Small intestine (tissue), 7 donors: ENCODE results near the gene TCP11. TPM values are rescaled to one million over a fixed set of nuclear protein-coding genes. Genes with fewer than 3 reads are reported as not detected.
"Not testable (repeated sequence)": the region's sequence is repeated elsewhere in the genome, so short reads cannot be mapped to it uniquely, and the experiment has no call there.

Experiments
- DNase-seq, 2 donors: peaks; one replicate each; pipeline versions ENCODE4 v3.0.0 to v3.0.0-alpha.2; 2013
- FAIRE-seq: peaks from 2 replicates; lab custom pipeline; 2012; peaks lifted over from hg19 to GRCh38; lab: Jason Lieb, UNC
- H3K27ac ChIP-seq, 3 donors: one replicate each; pipeline ENCODE4 v1.5.1; 2013; ENCODE audit warnings: low read length in 2 of 3, mild to moderate bottlenecking in 2 of 3, control low read depth in 1 of 3, inconsistent platforms in 1 of 3, low read depth in 1 of 3, moderate library complexity in 1 of 3
- H3K27me3 ChIP-seq, 3 donors: one replicate each; pipeline ENCODE4 v1.6.1; 2013; ENCODE audit warnings: low read length in 3 of 3, inconsistent platforms in 1 of 3; ENCODE audit not compliant: control insufficient read depth in 3 of 3, insufficient read depth in 3 of 3
- H3K36me3 ChIP-seq, 3 donors: one replicate each; pipeline ENCODE4 v1.6.1; 2013; ENCODE audit warnings: low read length in 3 of 3, inconsistent platforms in 1 of 3, low read depth in 1 of 3, mild to moderate bottlenecking in 1 of 3, moderate library complexity in 1 of 3; ENCODE audit not compliant: control insufficient read depth in 3 of 3, insufficient read depth in 2 of 3
- H3K4me1 ChIP-seq, 3 donors: one replicate each; pipeline ENCODE4 v1.6.1; 2013; ENCODE audit warnings: low read length in 2 of 3, inconsistent platforms in 1 of 3, low read depth in 1 of 3, mild to moderate bottlenecking in 1 of 3, moderate library complexity in 1 of 3; ENCODE audit not compliant: control insufficient read depth in 3 of 3, insufficient read depth in 2 of 3
- H3K4me3 ChIP-seq, 3 donors: one replicate each; pipeline ENCODE4 v1.5.1; 2013; ENCODE audit warnings: low read length in 3 of 3, control low read depth in 1 of 3, inconsistent platforms in 1 of 3, low read depth in 1 of 3, mild to moderate bottlenecking in 1 of 3, moderate library complexity in 1 of 3
- H3K9me3 ChIP-seq, 2 donors: one replicate each; pipeline ENCODE4 v1.6.1; 2013; ENCODE audit warnings: low read depth in 1 of 2, low read length in 1 of 2; ENCODE audit not compliant: control insufficient read depth in 2 of 2, insufficient read depth in 1 of 2
- WGBS, 3 donors: extraction: QIAGEN DNeasy Blood & Tissue Kit; methylation state at CpG; one replicate each; pipeline ENCODE4 v1.1.7; 2013; 5-methylcytosine and 5-hydroxymethylcytosine counted together
- polyA plus RNA-seq, 4 donors: library from polyadenylated mRNA; stranded (reverse) in 3 of 4; unstranded in 1 of 4; fragments of 200-250 nt in 3 of 4; fragments of 120-200 nt in 1 of 4; gene quantifications; one replicate each; pipeline versions ENCODE4 v1.2.1 to v1.2.3, GENCODE V29; 2013
- donor health status: healthy with polysubstance abuse.
- donor health status: control.
- donor health status: control.
- donor health status: Bipolar disorder and iron deficiency.
- donor health status: healthy.

TCP11 gene
- polyA plus RNA-seq, 4 donors: 0.03 TPM; not detected in 3

GRCh38 chr6:35139924-35140638, 1.1 kb downstream of the TCP11 start:
- FAIRE-seq: no peak
- Histone ChIP-seq H3K27ac (no peak overlapping the region), H3K36me3 (no peaks in the 10 kb centered on the region), H3K4me3 (no peak overlapping the region), H3K27me3 (peaks cover 0 to 10% (median 3%) of the 10 kb centered on the region in 3 donors), H3K4me1 (peaks cover 0 to 7% (median 0%) of the 10 kb centered on the region in 3 donors), H3K9me3 (no peaks in the 10 kb centered on the region)
- DNase-seq: peak; percentile 62 to 76
- 35% methylated on average over 17 of the region's 17 CpGs for WGBS, 3 donors

- Histone ChIP-seq H3K4me3 (no peak overlapping the region), H3K36me3 (no peaks in the 10 kb centered on the region), H3K27ac (no peak overlapping the region), H3K27me3 (peaks cover 0 to 10% (median 3%) of the 10 kb centered on the region in 3 donors), H3K4me1 (peaks cover 0 to 7% (median 0%) of the 10 kb centered on the region in 3 donors), H3K9me3 (no peaks in the 10 kb centered on the region)
- WGBS, 3 donors: 6 to 52% (median 37%) methylated on average over 2 of the region's 2 CpGs
- FAIRE-seq (no peak), DNase-seq (peak; percentile 45 to 59)
Observed at GRCh38 chr6:35139470-35139869, 1.7 kb downstream of the TCP11 start.

GRCh38 chr6:35138191-35138590, 2.9 kb downstream of the TCP11 start:
- WGBS, 3 donors: 76 to 80% (median 79%) methylated on average over 3 of the region's 3 CpGs
- not testable (repeated sequence) for FAIRE-seq, DNase-seq

GRCh38 chr6:35136185-35136584, 5.0 kb downstream of the TCP11 start:
- no peaks in the 10 kb centered on the region for H3K9me3 ChIP-seq
- H3K4me1 ChIP-seq: peaks cover 0 to 3% (median 0%) of the 10 kb centered on the region in 3 donors
- no peaks in the 10 kb centered on the region for H3K36me3 ChIP-seq
- H3K27me3 ChIP-seq: peaks cover 0 to 6% (median 0%) of the 10 kb centered on the region in 3 donors
- 66 to 86% (median 74%) methylated on average over 3 of the region's 4 CpGs for WGBS, 3 donors
- no peak overlapping the region for H3K27ac ChIP-seq
- DNase-seq (no peak), FAIRE-seq (no peak)
- H3K4me3 ChIP-seq: no peak overlapping the region

More at GRCh38 chr6:35138191-35138590, 2.9 kb downstream of the TCP11 start:
- not testable (repeated sequence) for H3K4me1 ChIP-seq, H3K36me3 ChIP-seq, H3K9me3 ChIP-seq, H3K4me3 ChIP-seq, H3K27ac ChIP-seq
- H3K27me3 ChIP-seq: peaks cover 0 to 10% (median 3%) of the 10 kb centered on the region in 3 donors

DNA sequence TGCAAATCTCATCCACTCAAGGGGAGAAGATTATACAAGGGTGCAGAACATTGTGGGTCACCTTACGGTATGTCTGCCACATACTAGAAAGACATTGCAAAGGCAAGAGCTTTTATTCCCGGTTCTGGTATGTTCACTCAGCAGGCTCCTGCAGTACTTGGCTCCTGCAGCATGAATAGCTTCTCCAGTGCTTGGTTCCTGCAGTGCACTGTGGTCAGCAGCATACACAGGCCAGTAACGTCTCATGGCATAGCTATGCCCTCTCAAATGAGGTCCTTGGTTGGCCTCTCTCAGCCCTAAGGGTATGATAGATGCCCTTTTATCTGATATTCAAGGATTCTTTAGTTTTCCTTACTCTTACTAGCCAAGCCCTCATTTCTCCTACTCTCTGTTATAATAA, 12.6 kb downstream of the TCP11 start:
- WGBS, 3 donors: 81 to 89% (median 81%) methylated on average over 3 of the region's 3 CpGs
- peaks cover 0 to 2% of the 10 kb centered on the region in 2 donors for H3K9me3 ChIP-seq
- DNase-seq: no peak
- H3K27me3 ChIP-seq: no peaks in the 10 kb centered on the region
- H3K4me3 ChIP-seq: no peak overlapping the region
- no peaks in the 10 kb centered on the region for H3K36me3 ChIP-seq
- FAIRE-seq: no peak
- H3K27ac ChIP-seq: no peak overlapping the region
- no peaks in the 10 kb centered on the region for H3K4me1 ChIP-seq

- H3K27me3 ChIP-seq: no peaks in the 10 kb centered on the region
- H3K36me3 ChIP-seq: no peaks in the 10 kb centered on the region
- no peaks in the 10 kb centered on the region for H3K4me1 ChIP-seq
- 57 to 72% (median 71%) methylated on average over 4 of the region's 4 CpGs for WGBS, 3 donors
- DNase-seq (no peak), FAIRE-seq (no peak)
- H3K27ac ChIP-seq: no peak overlapping the region
- peaks cover 0 to 4% of the 10 kb centered on the region in 2 donors for H3K9me3 ChIP-seq
- no peak overlapping the region for H3K4me3 ChIP-seq
Observed at GRCh38 chr6:35128042-35128441, 13.1 kb downstream of the TCP11 start.

- H3K4me1 ChIP-seq: no peaks in the 10 kb centered on the region
- H3K27me3 ChIP-seq: no peaks in the 10 kb centered on the region
- peaks cover 0 to 4% of the 10 kb centered on the region in 2 donors for H3K9me3 ChIP-seq
- FAIRE-seq (no peak), DNase-seq (no peak)
- WGBS, 3 donors: 89 to 100% (median 96%) methylated on average over 1 of the region's 1 CpG
- H3K27ac ChIP-seq: no peak overlapping the region
- H3K4me3 ChIP-seq: no peak overlapping the region
- H3K36me3 ChIP-seq: no peaks in the 10 kb centered on the region
Observed at GRCh38 chr6:35124356-35124755, 16.8 kb downstream of the TCP11 start.

DNA sequence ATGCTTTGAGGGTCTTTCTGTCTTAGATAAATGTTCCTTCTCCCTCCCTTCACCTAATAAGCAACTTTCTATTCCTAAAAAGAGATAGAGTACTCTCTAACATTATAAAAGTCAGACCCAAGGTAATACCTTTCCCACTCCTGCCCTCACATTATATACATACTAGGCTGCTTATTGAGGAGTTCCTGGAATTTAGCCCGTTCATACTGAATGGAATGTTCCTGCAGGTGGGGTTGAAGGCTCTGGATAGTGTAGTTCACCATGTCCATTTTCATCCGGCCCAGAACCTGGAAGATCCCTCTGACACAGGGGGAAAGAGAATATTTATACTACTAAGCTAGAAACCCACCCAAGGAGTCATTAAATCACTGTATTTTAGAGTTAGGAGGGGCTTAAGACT, 20.4 kb downstream of the TCP11 start:
- FAIRE-seq: no peak

More for the DNA sequence above, 20.4 kb downstream of the TCP11 start:
- 71 to 83% (median 82%) methylated on average over 2 of the region's 2 CpGs for WGBS, 3 donors
- Histone ChIP-seq H3K27ac (no peak overlapping the region), H3K36me3 (no peaks in the 10 kb centered on the region), H3K4me1 (no peaks in the 10 kb centered on the region), H3K4me3 (no peak overlapping the region), H3K9me3 (peaks cover 0 to 4% of the 10 kb centered on the region in 2 donors), H3K27me3 (no peaks in the 10 kb centered on the region)
- DNase-seq: no peak
